ENCODE measurements around the gene SERPINF2.

SERPINF2 gene

GRCh38 chr17:1709403-1709951, 33.2 kb upstream of the SERPINF2 start:
- TF ChIP-seq YY1 (IDR thresholded peaks at IDR 0.05; ENCODE audit: low read depth) (no peak), CEBPB (IDR thresholded peaks at IDR 0.05) (no peak), TAF1 (IDR thresholded peaks at IDR 0.05; ENCODE audit: low read depth) (no peak), TEAD4 (IDR thresholded peaks at IDR 0.05) (no peak), MAX (IDR thresholded peaks at IDR 0.05) (no peak), ZBTB7A (IDR thresholded peaks at IDR 0.05; ENCODE audit: low read depth) (no peak), EGR1 (IDR thresholded peaks at IDR 0.05) (no peak), FOXM1 (IDR thresholded peaks at IDR 0.05; ENCODE audit: borderline replicate concordance, low read depth) (no peak), RAD21 (IDR thresholded peaks at IDR 0.05; ENCODE audit: low read depth) (no peak), NFIC (IDR thresholded peaks at IDR 0.05) (no peak), CREB1 (IDR thresholded peaks at IDR 0.05; ENCODE audit: low read depth) (no peak), EP300 (IDR thresholded peaks at IDR 0.05; ENCODE audit: borderline replicate concordance) (no peak), TCF12 (IDR thresholded peaks at IDR 0.05; ENCODE audit: low read depth) (no peak)
- TF ChIP-seq, protein P1, sequence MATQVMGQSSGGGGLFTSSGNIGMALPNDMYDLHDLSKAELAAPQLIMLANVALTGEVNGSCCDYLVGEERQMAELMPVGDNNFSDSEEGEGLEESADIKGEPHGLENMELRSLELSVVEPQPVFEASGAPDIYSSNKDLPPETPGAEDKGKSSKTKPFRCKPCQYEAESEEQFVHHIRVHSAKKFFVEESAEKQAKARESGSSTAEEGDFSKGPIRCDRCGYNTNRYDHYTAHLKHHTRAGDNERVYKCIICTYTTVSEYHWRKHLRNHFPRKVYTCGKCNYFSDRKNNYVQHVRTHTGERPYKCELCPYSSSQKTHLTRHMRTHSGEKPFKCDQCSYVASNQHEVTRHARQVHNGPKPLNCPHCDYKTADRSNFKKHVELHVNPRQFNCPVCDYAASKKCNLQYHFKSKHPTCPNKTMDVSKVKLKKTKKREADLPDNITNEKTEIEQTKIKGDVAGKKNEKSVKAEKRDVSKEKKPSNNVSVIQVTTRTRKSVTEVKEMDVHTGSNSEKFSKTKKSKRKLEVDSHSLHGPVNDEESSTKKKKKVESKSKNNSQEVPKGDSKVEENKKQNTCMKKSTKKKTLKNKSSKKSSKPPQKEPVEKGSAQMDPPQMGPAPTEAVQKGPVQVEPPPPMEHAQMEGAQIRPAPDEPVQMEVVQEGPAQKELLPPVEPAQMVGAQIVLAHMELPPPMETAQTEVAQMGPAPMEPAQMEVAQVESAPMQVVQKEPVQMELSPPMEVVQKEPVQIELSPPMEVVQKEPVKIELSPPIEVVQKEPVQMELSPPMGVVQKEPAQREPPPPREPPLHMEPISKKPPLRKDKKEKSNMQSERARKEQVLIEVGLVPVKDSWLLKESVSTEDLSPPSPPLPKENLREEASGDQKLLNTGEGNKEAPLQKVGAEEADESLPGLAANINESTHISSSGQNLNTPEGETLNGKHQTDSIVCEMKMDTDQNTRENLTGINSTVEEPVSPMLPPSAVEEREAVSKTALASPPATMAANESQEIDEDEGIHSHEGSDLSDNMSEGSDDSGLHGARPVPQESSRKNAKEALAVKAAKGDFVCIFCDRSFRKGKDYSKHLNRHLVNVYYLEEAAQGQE (IDR thresholded peaks at IDR 0.05; ENCODE audit: low read depth): no peak
- TF ChIP-seq, protein P2, sequence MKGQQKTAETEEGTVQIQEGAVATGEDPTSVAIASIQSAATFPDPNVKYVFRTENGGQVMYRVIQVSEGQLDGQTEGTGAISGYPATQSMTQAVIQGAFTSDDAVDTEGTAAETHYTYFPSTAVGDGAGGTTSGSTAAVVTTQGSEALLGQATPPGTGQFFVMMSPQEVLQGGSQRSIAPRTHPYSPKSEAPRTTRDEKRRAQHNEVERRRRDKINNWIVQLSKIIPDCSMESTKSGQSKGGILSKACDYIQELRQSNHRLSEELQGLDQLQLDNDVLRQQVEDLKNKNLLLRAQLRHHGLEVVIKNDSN (IDR thresholded peaks at IDR 0.05): no peak

GRCh38 chr17:1709971-1710806, 32.5 kb upstream of the SERPINF2 start, which contains the start of gene TLCD2:
TSS of gene TLCD2 (minus strand) at chr17:1710377. CDS start at chr17:1710242, 135 bp downstream.
- 0 out of 2 replicates have a peak, but pooled peaks have one; percentile 11 for TF ChIP-seq TEAD4 (IDR thresholded peaks at IDR 0.05)
- peak; percentile 49; the same call in 1 of the 2 replicates for TF ChIP-seq TCF12 (IDR thresholded peaks at IDR 0.05; ENCODE audit: low read depth)
- TF ChIP-seq YY1 (IDR thresholded peaks at IDR 0.05; ENCODE audit: low read depth): no peak
- no peak for TF ChIP-seq CREB1 (IDR thresholded peaks at IDR 0.05; ENCODE audit: low read depth)
- no peak; the same call in 1 of the 2 replicates for TF ChIP-seq MAX (IDR thresholded peaks at IDR 0.05)
- TF ChIP-seq EGR1 (IDR thresholded peaks at IDR 0.05): peak; percentile 40; the same call in 1 of the 2 replicates
- no peak for TF ChIP-seq TAF1 (IDR thresholded peaks at IDR 0.05; ENCODE audit: low read depth)
- TF ChIP-seq, protein P2 (IDR thresholded peaks at IDR 0.05): no peak
- no peak for TF ChIP-seq RAD21 (IDR thresholded peaks at IDR 0.05; ENCODE audit: low read depth)
- TF ChIP-seq CEBPB (IDR thresholded peaks at IDR 0.05): no peak
- TF ChIP-seq ZBTB7A (IDR thresholded peaks at IDR 0.05; ENCODE audit: low read depth): peak; percentile 89
- no peak for TF ChIP-seq NFIC (IDR thresholded peaks at IDR 0.05)
- TF ChIP-seq EP300 (IDR thresholded peaks at IDR 0.05; ENCODE audit: borderline replicate concordance): 0 out of 2 replicates have a peak, but pooled peaks have one; percentile 20
- TF ChIP-seq FOXM1 (IDR thresholded peaks at IDR 0.05; ENCODE audit: borderline replicate concordance, low read depth): no peak

DNA sequence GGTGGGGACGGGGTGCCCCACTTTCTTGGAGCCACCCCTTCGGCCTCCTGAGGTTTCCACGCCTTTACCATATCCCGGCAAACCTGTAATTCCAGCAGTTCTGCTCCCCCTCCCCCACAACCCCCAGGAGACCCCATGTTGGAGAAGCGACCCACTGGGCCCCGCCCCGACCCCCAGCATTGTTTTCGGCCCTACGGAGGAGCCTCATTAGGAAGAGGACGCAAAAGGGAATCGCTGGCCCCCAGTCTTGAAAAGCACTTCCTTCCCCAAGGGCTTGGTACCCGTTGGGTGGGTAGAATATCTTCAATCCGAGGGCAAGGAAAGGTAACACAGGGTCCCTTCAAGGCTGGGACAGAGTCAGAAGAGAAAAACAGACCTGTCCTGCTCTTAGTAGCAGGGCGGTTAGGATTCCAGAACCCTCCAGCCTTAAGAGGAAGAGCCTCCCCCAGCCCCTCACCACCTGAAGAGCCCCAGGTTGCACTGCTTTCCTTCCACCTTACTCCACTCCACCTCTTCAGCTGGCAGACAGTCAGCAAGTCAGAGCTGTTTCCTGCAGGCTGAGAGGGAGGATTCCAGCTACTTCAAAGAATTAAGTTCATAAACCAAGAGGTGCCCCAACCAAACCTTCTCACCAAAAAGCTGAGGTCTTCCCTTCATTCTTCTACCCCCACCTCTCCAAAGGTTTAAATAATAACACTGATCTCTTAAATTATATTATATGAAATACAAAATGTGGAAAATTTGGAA, 31.7 kb upstream of the SERPINF2 start:
- TF ChIP-seq EP300 (IDR thresholded peaks at IDR 0.05; ENCODE audit: borderline replicate concordance): no peak
- TF ChIP-seq NFIC (IDR thresholded peaks at IDR 0.05): no peak; the same call in 1 of the 2 replicates
- TF ChIP-seq EGR1 (IDR thresholded peaks at IDR 0.05): no peak
- TF ChIP-seq ZBTB7A (IDR thresholded peaks at IDR 0.05; ENCODE audit: low read depth): peak; percentile 60; the same call in 1 of the 2 replicates

GRCh38 chr17:1711804-1712203, 30.9 kb upstream of the SERPINF2 start:
- TF ChIP-seq CREB1 (IDR thresholded peaks at IDR 0.05; ENCODE audit: low read depth) (no peak), NFIC (IDR thresholded peaks at IDR 0.05) (no peak), TEAD4 (IDR thresholded peaks at IDR 0.05) (no peak), YY1 (IDR thresholded peaks at IDR 0.05; ENCODE audit: low read depth) (no peak), ZBTB7A (IDR thresholded peaks at IDR 0.05; ENCODE audit: low read depth) (no peak), TAF1 (IDR thresholded peaks at IDR 0.05; ENCODE audit: low read depth) (no peak), RAD21 (IDR thresholded peaks at IDR 0.05; ENCODE audit: low read depth) (no peak), MAX (IDR thresholded peaks at IDR 0.05) (no peak), CEBPB (IDR thresholded peaks at IDR 0.05) (no peak), EP300 (IDR thresholded peaks at IDR 0.05; ENCODE audit: borderline replicate concordance) (no peak), EGR1 (IDR thresholded peaks at IDR 0.05) (no peak), TCF12 (IDR thresholded peaks at IDR 0.05; ENCODE audit: low read depth) (no peak), FOXM1 (IDR thresholded peaks at IDR 0.05; ENCODE audit: borderline replicate concordance, low read depth) (no peak)
- TF ChIP-seq, protein P2 (IDR thresholded peaks at IDR 0.05): no peak
- TF ChIP-seq, protein P1 (IDR thresholded peaks at IDR 0.05; ENCODE audit: low read depth): no peak

Measured in Ishikawa (cell line).